ENCODE measurements around the gene SEL1L.

- TF ChIP-seq CTCF (IDR thresholded peaks at IDR 0.05), result no peak
- no peak for TF ChIP-seq POLR2A (IDR thresholded peaks at IDR 0.05)
Observed at GRCh38 chr14:81534510-81535074, 939 bp upstream of the SEL1L start.
